Measurements from ENCODE around the gene NECAB2. TPM values are rescaled to one million over a fixed set of nuclear protein-coding genes. Genes with fewer than 3 reads are reported as not detected.

The NECAB2 gene
- total RNA-seq, 1 donor: 0.72 TPM

- Histone ChIP-seq H3K36me3 (ENCODE audit: insufficient read depth, low read length) (peaks cover 27% of the 10 kb centered on the region), H2AFZ (ENCODE audit: low read length) (no peak overlapping the region), H3K27ac (ENCODE audit: low read depth, low read length) (no peak overlapping the region), H4K20me1 (ENCODE audit: insufficient read depth, low read length) (no peaks in the 10 kb centered on the region), H3K79me2 (ENCODE audit: insufficient read depth, low read length) (peaks cover 4% of the 10 kb centered on the region), H3K4me1 (ENCODE audit: insufficient read depth, low read length) (no peaks in the 10 kb centered on the region), H3K9me3 (ENCODE audit: low read depth, low read length) (no peaks in the 10 kb centered on the region), H3K4me2 (ENCODE audit: insufficient read depth, low read length) (no peak overlapping the region), H3K27me3 (ENCODE audit: insufficient read depth, low read length) (no peaks in the 10 kb centered on the region), H3K4me3 (ENCODE audit: insufficient read depth, low read length) (no peak overlapping the region)
- TF ChIP-seq CTCF (IDR thresholded peaks at IDR 0.05; ENCODE audit: extremely low read depth, low read depth, low read length): no peak
- DNase-seq (ENCODE audit: insufficient read length, low spot score, missing footprints): peak; percentile 30
These were observed 6.5 kb upstream of the NECAB2 start for GRCh38 chr16:83961591-83961990.

DNA sequence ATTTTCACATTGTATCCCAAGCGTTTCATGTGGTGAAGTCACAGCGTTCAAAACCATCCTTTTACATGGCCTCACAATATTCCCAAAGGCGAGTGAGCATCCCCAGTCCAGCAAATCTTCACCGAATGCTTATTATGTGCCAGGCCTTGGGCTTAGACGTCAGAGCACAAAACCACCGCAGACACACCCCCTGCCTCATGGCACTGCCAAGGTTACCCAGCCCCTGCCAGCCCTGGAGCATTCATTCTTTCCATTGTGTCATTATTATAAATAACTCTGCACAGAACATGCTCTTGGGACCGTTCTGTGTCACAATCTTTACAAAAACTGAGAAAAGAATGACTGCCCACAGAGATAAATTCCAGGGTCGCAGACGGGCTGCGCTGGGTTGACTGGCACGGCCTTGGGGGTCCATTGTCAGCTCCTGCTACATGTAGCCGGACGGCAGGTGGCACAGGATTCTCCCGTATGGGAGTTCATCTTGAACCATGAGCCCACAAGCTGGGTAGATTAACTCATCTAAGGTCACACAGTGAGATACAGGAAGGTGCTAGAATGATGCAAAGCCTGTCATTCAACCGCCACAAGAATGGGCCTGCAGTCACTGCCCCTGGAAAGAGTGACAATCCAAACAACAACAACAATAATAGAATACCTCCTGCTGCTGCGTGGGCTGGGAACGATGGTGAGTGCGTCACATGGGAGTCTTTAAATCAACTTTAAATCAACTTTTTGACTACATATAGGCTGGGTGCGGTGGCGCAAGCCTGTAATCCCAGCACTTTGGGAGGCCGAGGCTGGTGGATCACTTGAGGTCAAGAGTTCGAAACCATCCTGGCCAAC is 4.5 kb upstream of the NECAB2 start:
- TF ChIP-seq CTCF (IDR thresholded peaks at IDR 0.05; ENCODE audit: extremely low read depth, low read depth, low read length): no peak
- no peak overlapping the region for H3K4me3 ChIP-seq (ENCODE audit: insufficient read depth, low read length)
- H3K79me2 ChIP-seq (ENCODE audit: insufficient read depth, low read length): no peaks in the 10 kb centered on the region
- no peak overlapping the region for H3K4me2 ChIP-seq (ENCODE audit: insufficient read depth, low read length)
- H4K20me1 ChIP-seq (ENCODE audit: insufficient read depth, low read length): no peaks in the 10 kb centered on the region
- H3K27me3 ChIP-seq (ENCODE audit: insufficient read depth, low read length): no peaks in the 10 kb centered on the region
- no peak overlapping the region for H2AFZ ChIP-seq (ENCODE audit: low read length)
- H3K9me3 ChIP-seq (ENCODE audit: low read depth, low read length): no peaks in the 10 kb centered on the region
- H3K27ac ChIP-seq (ENCODE audit: low read depth, low read length): no peak overlapping the region
- H3K4me1 ChIP-seq (ENCODE audit: insufficient read depth, low read length): no peaks in the 10 kb centered on the region
- peak; percentile 39 for DNase-seq (ENCODE audit: insufficient read length, low spot score, missing footprints)
- H3K36me3 ChIP-seq (ENCODE audit: insufficient read depth, low read length): peaks cover 22% of the 10 kb centered on the region

DNA sequence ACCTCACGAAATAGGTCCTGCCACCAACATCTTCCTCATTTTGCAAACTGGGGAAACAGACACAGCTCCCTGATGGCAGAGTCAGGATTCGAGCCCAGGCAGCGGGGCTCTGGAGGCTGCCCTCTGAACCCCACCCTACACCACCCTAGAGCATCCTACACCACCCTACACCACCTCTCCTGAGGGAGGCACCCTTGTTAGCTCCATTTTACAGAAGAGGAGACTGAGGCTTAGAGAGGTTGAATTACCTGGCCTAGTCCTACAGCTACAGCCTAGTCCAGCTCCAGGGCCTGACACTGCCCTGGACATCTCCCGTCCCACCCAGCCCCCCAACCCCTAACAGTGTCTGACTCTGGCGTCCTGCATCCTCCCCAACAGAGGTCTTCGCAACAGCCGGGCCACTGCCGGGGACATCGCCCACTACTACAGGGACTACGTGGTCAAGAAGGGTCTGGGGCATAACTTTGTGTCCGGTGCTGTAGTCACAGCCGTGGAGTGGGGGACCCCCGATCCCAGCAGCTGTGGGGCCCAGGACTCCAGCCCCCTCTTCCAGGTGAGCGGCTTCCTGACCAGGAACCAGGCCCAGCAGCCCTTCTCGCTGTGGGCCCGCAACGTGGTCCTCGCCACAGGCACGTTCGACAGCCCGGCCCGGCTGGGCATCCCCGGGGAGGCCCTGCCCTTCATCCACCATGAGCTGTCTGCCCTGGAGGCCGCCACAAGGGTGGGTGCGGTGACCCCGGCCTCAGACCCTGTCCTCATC is 3.2 kb upstream of the NECAB2 start:
- Histone ChIP-seq H3K79me2 (ENCODE audit: insufficient read depth, low read length) (no peaks in the 10 kb centered on the region), H3K4me3 (ENCODE audit: insufficient read depth, low read length) (no peak overlapping the region), H2AFZ (ENCODE audit: low read length) (no peak overlapping the region), H3K9me3 (ENCODE audit: low read depth, low read length) (no peaks in the 10 kb centered on the region), H3K36me3 (ENCODE audit: insufficient read depth, low read length) (peaks cover 9% of the 10 kb centered on the region), H3K4me1 (ENCODE audit: insufficient read depth, low read length) (no peaks in the 10 kb centered on the region), H4K20me1 (ENCODE audit: insufficient read depth, low read length) (no peaks in the 10 kb centered on the region), H3K4me2 (ENCODE audit: insufficient read depth, low read length) (no peak overlapping the region), H3K27ac (ENCODE audit: low read depth, low read length) (no peak overlapping the region), H3K27me3 (ENCODE audit: insufficient read depth, low read length) (peaks cover 6% of the 10 kb centered on the region)
- no peak for TF ChIP-seq CTCF (IDR thresholded peaks at IDR 0.05; ENCODE audit: extremely low read depth, low read depth, low read length)
- DNase-seq (ENCODE audit: insufficient read length, low spot score, missing footprints): peak; percentile 53

Data from osteoblast (primary cell).